HG03060 (cell line): ENCODE measurements around the gene RNF186.
"Not testable (repeated sequence)": the region's sequence is repeated elsewhere in the genome, so short reads cannot be mapped to it uniquely, and the experiment has no call there.

Source experiments
- ATAC-seq: cut with Tn5 transposase; IDR thresholded peaks from one replicate; pipeline ENCODE4 v1.9.1; 2021; ENCODE audit warnings: low read depth, moderate number of reproducible peaks; ENCODE audit not compliant: unreplicated experiment

RNF186 gene

DNA sequence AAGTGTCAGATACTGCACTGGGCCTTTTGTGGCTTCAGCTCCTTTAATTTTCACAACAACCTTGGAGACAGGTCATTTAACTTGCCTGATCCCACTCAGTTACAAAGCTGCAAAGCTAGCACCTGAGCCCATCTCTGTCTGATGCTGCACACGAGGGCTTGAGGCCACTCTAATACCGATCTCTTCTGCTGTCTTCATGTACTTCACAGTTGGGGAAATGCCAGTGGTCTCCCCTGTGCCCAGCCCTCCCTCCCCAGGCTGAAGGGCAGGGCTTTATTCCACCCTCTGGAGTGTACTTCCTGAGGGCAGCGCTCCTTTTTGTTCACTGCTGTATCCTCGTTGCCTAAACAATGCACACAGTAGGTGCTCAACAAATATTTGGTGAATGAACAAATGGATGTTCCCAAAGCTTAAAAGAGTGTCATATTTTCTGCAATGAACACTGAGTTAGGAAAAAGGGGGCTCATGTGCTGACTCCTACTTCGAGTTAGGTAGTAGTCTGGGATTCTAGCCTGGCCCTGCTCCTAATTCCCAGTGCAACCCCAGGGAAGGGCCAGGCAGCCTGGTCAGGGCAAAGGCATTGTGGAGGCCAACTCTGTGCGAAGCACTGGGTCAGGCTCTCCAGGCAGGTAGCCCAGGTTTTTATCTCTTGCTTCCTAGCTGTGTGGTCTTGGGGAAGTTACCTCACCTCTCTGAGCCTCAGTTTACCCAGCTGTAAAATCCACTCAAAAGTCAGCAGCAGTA lies 16.4 kb downstream of the RNF186 start:
- no peak for ATAC-seq

DNA sequence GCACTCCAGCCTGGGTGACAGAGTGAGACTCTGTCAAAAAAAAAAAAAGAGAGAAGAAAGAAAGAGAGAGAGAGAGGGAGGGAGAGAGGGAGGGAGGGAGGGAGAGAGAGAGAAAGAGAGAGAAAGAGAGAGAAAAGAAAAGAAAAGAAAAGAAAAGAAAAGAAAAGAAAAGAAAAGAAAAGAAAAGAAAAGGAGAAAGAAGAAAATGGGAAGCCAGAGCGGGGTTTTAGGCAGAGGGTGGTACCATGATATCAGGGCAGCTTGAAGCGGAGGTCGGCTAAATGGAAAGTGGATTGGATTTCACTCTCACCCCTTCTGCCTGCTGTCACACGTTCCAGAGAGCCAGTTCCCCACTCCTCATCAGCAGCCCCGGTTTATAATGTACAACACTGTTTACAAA lies 17.3 kb downstream of the RNF186 start:
- ATAC-seq = no peak

DNA sequence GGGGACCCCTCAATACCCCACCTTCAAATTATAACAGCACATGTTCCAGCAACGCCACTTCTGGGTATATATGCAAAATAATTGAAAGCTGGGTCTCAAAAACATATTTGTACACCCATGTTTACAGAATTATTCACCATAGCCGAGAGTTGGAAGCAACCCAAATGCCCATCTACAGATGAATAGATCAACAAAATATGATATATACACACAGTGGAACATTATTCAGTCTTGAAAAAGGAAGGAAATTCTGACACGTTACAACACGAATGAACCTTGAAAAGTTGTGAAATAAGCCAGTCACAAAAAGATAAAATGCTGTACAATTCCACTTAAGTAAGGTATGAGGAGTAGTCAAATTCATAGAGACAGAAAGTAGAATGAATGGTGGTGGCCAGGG lies 20.5 kb downstream of the RNF186 start:
- no peak for ATAC-seq

DNA sequence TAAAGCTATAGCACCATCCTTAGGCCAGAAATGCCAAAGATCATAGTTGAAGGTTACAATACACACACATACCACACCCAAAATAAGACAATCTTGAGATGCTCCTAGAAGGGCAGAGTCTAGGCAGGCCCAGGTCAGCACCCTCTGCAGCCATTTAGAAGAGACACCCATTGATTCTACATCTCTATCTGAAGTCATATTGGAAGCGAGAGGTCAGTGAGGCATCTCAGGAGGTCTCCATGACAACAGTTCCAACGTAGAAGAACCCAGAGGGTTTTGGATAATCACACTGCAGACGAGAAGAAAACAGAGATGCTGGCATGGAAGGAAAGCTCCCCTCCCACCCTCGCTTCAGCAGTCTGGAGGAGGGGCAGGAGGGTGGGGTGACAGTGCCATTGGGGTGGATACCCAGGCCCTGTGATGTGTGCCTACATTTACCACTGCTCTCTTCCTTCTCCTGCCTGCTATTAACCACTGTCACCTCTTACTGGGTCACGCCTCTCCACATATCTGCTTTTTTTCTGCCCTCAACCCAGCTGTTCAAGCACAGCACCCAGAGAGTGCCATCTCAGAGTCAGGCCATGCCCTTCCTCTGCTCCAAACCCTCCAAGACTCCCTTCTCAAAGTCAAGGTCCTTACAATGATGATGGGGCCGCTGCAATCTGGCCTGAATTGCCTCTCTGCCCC lies 21.6 kb downstream of the RNF186 start:
- ATAC-seq = no peak

DNA sequence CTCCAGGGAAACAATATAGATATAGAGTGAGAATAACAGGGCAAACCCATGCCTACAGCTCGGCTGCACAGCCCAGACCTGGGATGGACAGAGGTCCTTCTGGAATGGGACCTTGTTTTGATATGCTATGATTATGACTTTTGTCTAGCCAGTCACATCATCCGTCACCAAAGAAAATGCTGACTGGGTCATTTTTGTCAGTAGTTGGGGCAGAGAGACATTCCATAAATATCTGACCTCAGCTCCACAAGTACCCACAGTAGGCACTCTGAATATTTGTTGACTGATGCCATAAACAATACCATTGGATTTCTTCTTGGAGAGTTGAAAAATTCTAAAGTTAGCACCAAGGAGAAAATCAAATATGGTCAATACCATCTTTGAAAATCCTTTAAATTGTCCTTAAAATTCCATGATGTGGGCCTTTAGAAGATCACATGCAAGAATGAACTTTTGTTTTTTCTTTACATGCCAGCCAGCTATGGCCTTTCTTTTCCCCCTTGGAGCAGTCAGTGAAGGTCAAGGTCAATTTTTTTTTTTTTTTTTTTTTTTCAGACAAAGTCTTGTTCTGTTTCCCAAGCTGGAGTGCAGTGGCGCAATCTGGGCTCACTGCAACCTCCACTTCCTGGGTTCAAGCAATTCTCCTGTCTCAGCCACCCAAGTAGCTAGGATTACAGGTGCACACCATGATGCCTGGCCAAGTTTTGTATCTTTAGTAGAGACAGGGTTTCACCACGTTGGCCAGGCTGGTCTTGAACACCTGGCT lies 22.7 kb downstream of the RNF186 start:
- no peak for ATAC-seq

DNA sequence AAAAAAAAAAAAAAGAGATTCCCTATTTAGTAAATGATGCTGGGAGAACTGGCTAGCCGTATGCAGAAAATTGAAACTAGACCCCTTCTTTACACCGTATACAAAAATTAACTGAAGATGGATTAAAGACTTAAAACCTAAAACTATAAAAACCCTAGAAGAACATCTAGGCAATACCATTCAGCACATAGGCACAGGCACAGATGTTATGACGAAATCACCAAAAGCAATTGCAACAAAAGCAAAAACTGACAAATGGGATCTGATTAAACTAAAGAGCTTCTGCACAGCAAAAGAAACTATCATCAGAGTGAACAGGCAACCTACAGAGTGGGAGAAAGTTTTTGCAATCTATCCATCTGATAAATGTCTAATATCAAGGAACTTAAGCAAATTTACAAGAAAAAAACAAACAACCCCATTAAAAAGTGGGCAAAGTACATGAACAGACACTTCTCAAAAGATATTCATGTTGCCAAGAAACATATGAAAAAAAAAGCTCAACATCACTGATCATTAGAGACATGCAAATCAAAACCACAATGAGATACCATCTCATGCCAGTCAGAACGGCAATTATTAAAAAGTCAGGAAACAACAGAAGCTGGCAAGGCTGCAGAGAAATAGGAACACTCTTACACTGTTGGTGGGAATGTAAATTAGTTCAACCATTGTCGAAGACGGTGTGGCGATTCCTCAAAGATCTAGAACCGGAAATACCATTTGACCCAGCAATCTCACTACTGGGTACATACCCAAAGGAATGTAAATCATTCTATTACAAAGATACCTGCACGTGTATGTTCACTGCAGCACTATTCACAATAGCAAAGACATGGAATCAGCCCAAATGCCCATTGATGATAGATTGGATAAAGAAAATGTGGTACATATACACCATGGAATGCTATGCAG lies 24.8 kb downstream of the RNF186 start:
- not testable (repeated sequence) for ATAC-seq

DNA sequence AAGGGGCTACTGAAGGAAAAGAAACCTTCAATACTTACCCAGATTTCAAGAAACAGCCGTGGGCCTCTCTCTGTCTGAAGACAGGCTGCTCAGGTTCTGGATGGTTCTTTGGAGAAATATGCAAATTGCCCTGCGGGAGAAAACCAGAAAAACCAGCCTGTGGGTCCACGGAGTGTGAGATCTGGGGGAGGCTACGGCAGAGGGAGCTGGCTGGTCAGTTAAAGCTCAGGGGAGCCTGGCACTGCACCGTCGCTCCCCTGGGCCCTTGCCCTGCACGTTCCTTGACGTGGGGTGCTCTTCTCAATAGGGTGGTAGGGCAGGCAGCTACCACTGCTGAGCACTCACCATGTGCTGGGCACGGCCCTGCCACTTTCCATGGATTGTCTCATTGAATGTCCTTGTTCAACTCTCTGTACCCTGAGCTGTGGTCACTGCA lies 28.1 kb downstream of the RNF186 start:
- no peak for ATAC-seq

DNA sequence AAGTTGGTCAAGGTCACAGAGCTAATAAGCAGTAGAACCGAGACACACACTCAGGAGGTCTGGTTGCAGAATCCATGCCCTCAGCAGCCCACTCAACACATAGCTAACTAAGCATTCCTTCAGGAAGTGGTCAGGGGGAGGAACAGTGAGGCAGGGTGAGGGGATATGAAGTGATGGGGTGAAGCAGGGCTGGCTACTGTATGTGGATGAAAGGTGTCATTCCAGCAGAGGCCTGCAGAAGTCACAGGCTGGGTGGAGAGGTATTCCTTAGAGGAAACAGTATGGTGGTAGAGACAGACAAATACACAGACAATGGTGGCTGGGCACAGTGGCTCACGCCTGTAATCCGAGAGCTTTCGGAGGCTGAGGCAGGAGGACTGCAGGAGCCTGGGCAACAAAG lies 29.4 kb downstream of the RNF186 start:
- no peak for ATAC-seq

DNA sequence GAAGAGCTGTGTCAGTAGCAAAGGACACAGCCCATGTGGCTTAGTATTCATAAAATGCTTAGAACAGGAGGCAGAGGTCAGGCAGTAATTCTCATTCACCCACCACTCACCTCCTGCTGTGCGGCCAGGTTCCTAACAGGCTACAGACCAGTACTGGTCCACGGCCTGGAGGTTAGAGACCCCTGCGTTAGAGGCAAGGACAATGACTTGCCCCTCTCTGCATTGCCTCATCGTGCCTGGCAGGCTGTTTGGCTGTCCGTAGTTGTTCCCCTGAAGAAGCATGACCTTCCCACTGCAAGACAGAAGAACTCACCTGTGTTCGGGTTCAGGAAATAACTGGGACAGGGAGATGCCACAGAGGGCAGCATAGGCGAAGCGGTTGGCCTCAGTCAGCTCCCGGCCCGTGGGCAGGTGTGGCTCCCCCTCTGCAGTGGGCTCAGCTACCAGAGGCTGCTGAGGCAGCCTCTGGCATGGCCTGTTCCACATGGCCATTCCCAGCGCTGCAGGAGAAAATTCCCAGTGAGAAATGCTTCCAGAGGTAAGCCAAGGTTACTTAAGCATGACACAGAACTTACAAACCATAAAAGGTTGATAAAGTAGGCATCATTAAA lies 34.7 kb downstream of the RNF186 start:
- no peak for ATAC-seq

DNA sequence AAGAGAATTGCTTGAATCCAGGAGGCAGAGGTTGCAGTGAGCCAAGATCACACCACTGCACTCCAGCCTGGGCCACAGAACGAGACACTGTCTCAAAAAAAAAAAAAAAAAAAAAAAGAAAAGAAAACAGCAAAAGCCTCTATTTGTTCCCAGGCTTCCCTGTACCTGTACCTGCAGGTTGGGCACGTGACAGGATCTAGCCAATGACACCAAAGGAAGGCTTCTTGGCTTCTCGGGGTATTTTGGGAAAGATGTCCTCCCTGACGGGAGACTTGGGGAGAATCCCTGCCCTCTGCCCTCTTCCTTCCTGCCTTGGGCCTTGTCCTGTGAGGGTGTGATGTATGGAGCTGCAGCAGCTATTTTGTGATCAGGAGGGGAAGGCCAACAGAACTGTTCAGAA lies 38.1 kb downstream of the RNF186 start:
- ATAC-seq = no peak

DNA sequence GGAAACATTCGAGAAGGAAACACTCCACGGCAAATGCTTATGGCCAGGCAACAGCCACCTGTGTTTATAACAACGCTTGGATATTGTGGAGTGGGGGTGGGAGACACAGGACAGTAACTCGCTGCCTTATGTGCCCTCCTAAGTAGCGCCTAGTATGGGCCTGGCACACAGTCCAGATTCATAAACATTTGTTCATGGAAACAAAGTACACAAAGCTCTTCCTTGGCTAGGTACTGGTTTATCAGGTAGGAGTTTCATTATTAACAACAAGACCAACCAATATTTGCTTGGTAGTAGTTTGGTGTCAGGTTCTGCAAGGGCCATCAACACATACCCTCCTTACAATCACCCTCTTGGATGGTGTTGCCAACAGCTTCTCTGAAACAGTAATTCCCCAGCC lies 38.8 kb downstream of the RNF186 start:
- no peak for ATAC-seq

DNA sequence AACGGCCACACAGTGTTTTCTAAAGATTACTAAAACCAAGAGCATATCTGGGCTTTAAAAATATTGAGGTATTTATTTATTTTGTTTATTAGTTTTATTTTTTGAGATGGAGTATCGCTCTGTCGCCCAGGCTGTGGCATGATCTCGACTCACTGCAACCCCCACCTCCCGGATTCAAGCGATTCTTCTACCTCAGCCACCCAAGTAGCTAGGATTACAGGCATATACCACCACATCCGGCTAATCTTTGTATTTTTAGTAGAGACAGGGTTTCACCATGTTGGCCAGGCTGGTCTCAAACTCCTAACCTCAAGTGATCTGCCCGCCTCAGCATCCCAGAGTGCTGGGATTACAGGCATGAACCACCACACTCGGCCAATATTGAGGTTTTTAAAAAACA lies 39.3 kb downstream of the RNF186 start:
- no peak for ATAC-seq

DNA sequence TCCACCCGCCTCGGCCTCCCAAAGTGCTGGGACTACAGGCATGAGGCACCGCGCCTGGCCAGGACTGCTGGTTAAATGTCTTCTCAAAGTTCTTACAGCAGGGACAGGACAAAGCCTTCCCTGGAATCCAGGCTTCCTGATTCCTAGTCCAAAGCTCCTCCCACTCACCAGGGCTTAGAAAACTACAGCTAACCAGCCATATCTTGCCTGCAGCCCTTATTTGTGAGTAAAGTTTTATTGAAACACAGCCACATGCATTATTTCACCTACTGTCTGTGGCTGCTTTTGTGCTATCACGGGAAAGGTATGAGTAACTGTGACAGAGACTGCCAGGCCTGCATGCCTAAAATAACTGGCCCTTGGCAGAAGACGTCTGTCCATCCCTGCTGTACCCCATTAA lies 39.8 kb downstream of the RNF186 start:
- no peak for ATAC-seq

DNA sequence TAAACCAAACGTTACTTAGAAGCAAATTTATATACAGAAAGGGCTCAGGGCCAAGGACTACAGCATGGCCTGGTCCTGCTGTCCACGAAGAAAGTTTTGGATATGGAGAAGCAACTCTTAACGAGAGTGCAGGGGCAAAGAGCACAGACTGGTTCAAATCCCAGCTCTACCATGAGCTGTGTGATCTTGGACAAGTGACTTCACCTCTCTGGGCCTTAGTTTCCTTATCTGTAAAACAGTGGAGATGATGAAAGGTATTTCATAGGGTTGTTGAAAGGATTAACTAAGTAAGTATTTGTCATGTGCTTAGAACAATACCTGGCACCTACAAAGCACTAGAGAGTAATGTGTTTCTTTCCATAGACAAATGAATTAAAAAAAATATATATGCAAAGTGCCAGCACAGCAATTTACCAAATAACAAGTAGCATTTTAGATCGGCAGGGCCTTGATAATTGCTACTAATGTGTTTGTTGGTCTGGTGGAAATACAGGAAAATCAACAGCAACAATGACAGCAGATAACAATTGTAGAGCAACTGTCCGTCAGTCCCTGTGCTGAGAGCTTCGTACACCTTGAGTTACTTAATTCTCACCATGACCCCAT lies 40.8 kb downstream of the RNF186 start:
- no peak for ATAC-seq

DNA sequence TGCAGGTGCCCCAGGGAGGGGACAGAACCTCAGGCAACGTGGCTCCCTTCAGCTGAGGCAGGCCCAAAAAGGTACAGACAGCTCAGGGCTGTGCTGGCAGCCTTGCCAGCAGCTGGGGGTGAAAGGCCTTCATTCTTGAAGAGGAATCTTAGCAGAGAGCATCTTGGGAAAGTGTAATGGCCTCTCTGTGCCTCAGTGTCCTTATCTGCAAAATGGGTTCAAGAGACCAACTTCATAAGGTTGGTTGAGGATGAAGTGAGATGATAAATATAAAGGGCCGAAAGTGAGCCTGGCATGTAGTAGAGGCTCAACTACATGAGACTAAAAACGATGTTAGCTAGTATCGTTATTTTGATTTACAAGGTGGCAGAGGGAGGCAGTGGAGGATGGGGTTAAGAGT lies 41.6 kb downstream of the RNF186 start:
- ATAC-seq = no peak

DNA sequence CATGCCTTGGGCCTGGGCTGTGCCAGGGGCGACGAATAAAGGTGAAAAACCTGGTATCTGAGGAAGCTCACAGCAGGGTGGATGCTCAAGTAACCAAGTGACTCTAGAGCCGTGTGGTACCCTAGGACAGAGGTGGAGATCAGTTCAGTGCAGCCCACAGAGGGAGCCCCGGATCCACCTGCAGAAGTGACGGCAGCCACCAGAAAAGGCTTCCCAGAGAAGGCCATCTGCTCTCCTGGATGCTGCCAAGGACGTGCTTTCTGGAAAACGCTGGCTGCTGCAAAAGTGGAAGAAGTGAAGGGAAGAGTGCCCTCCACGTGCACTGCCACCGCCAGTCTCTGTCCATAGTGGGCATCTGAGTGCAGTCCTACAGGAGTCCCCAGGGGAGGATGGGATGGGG lies 43.0 kb downstream of the RNF186 start:
- ATAC-seq = no peak

DNA sequence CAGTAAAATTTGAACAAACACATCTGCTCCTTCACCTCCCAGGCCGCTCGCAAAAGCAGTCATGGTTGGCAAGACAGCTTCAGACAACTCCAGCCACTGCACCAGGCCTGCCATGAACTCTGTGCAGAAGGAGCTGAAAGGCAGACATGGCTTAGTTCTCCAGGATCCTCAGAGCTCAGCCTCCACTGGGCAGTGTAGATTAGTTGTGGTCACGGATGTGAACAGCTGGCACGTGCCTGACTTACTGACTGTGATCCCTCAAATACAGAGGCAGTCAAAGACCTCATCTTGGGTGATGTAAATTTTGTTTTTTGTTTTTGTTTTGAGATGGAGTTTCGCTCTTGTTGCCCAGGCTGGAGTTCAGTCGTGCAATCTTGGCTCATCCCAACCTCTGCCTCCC lies 43.7 kb downstream of the RNF186 start:
- ATAC-seq = no peak

DNA sequence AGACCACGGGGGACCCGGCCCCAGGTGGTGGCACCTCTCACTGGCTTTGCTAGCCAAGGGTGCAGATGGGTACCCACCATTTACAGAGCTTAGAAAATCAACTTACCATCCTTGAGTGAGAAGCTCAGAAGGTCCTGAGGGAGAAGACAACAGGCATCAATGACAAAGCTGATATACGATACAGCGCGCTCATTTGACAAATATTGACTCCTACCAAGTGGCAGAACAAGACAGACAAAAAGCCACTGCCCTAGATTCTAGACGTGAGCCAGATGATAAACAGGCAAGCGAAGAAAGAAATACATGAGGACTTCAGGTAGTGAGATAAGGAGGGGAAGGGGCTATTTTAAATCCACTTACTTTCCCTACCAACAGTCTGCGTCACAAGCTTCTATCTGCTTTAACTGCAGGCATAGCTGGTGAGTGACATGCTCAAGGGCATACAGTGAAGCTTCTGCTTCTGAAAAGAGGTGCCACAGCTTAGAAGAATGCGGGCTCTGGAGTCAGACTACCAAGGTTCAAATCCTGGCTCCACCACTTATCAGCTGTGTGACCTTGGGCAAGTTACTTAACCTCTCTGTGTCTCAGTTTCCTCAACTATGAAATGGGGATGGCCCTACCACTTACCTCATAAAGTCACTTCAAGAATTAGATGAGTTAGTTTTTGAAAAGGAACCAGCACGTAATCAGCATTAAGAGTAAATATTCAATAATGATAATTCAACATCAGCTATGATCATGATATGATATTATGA lies 44.5 kb downstream of the RNF186 start:
- no peak for ATAC-seq
